Measurements from ENCODE around the gene RAB19. TPM values are rescaled to one million over a fixed set of nuclear protein-coding genes. Genes with fewer than 3 reads are reported as not detected.

RAB19 gene
- total RNA-seq, 6 experiments from 2014 or later, result 0.27 to 1.0 TPM; not detected in 4

- Histone ChIP-seq H3K27ac (no peak overlapping the region), H3K27me3 (no peaks in the 10 kb centered on the region), H3K9me3 (no peaks in the 10 kb centered on the region), H3K4me3 (no peak overlapping the region), H3K4me1 (no peaks in the 10 kb centered on the region), H3K36me3 (peaks cover 0 to 2% (median 0%) of the 10 kb centered on the region in 4 donors)
- WGBS (ENCODE audit: insufficient coverage, low coverage, low lambda C conversion rate, missing lambda C conversion rate), result 70% methylated on average over 3 of the region's 3 CpGs
- TF ChIP-seq POLR2A (IDR thresholded peaks at IDR 0.05), result no peak
- no peak for TF ChIP-seq CTCF (IDR thresholded peaks at IDR 0.05)
- DNase-seq, result no peak
- no peak for ATAC-seq
- intact Hi-C loops (cut with DNase I), result no loop called here
These were observed 39.0 kb upstream of the RAB19 start for GRCh38 chr7:140364819-140365218.

- H3K36me3 ChIP-seq, result peaks cover 0 to 2% (median 0%) of the 10 kb centered on the region in 4 donors
- DNase-seq, result no peak
- no peak overlapping the region for H3K27ac ChIP-seq
- WGBS (ENCODE audit: insufficient coverage, low coverage, low lambda C conversion rate, missing lambda C conversion rate), result 83% methylated on average over 5 of the region's 9 CpGs
- H3K27me3 ChIP-seq, result no peaks in the 10 kb centered on the region
- no peaks in the 10 kb centered on the region for H3K9me3 ChIP-seq
- no peak for TF ChIP-seq POLR2A (IDR thresholded peaks at IDR 0.05)
- no peak for TF ChIP-seq CTCF (IDR thresholded peaks at IDR 0.05)
- ATAC-seq, result no peak
- H3K4me1 ChIP-seq, result no peaks in the 10 kb centered on the region
- intact Hi-C loops (cut with DNase I), result no loop called here
- no peak overlapping the region for H3K4me3 ChIP-seq
These were observed 36.3 kb upstream of the RAB19 start for GRCh38 chr7:140367528-140367927.

GRCh38 chr7:140369294-140369693, 34.6 kb upstream of the RAB19 start:
- DNase-seq, result no peak
- intact Hi-C loops (cut with DNase I), result no loop called here
- WGBS (ENCODE audit: insufficient coverage, low coverage, low lambda C conversion rate, missing lambda C conversion rate), result 93% methylated on average over 4 of the region's 4 CpGs
- no peak for ATAC-seq
- Histone ChIP-seq H3K9me3 (no peaks in the 10 kb centered on the region), H3K4me3 (no peak overlapping the region), H3K27ac (no peak overlapping the region), H3K4me1 (no peaks in the 10 kb centered on the region), H3K27me3 (no peaks in the 10 kb centered on the region), H3K36me3 (peaks cover 0 to 2% (median 0%) of the 10 kb centered on the region in 4 donors)
- TF ChIP-seq POLR2A (IDR thresholded peaks at IDR 0.05), result no peak
- no peak for TF ChIP-seq CTCF (IDR thresholded peaks at IDR 0.05)

- H3K4me1 ChIP-seq, result no peaks in the 10 kb centered on the region
- intact Hi-C loops (cut with DNase I), result no loop called here
- no peak overlapping the region for H3K4me3 ChIP-seq
- DNase-seq (no peak), ATAC-seq (no peak)
- no peaks in the 10 kb centered on the region for H3K27me3 ChIP-seq
- TF ChIP-seq CTCF (IDR thresholded peaks at IDR 0.05) (no peak), POLR2A (IDR thresholded peaks at IDR 0.05) (no peak)
- H3K9me3 ChIP-seq, result no peaks in the 10 kb centered on the region
- peaks cover 0 to 19% (median 3%) of the 10 kb centered on the region in 4 donors for H3K36me3 ChIP-seq
- WGBS (ENCODE audit: insufficient coverage, low coverage, low lambda C conversion rate, missing lambda C conversion rate), result 86% methylated on average over 9 of the region's 9 CpGs
- no peak overlapping the region for H3K27ac ChIP-seq
These were observed 28.5 kb upstream of the RAB19 start for GRCh38 chr7:140375323-140375722.
